NCI-H1417 (cell line): Measurements from ENCODE around the gene OR6B3.
A peak's percentile ranks its signal among the peaks of the same experiment; 100 is the strongest.

Experiments
- DNase-seq, 3 experiments: peaks; one replicate each; lab custom pipeline; 2025; lab: John Stamatoyannopoulos, UW

The OR6B3 gene

DNA sequence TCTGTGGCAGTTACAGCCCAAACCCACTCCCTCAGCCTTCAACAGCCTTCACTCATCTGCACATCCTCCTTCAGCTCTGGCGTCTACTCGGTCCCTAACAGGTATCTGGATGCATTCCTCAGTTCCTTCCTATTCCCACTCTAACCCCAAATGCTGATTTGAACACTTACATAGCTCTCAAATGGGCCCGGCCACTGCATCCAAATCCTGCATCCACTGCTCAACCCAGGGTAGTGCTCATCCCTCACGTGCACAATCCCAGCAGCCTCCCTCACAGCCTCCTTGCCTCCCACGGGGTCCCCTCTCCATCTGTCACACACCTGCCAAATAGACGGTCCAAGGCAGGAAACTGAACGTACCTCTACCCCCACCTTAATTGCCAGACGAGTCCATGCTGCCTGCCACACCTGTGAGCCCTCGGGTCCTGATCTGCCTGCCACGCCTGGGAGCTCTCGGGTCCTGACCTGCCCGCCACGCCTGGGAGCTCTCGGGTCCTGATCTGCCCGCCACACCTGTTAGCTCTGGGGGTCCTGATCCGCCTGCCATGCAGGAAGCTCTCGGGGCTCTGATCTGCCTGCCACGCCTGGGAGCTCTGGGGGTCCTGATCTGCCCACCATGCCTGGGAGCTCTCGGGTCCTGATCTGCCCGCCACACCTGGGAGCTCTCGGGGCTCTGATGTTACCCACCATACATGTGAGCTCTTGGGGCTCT, 9.9 kb downstream of the OR6B3 start:
- DNase-seq = no peak

- no peak for DNase-seq
These were observed 10.6 kb downstream of the OR6B3 start for GRCh38 chr2:240042740-240043139.

GRCh38 chr2:240041363-240041762, 12.0 kb downstream of the OR6B3 start:
- DNase-seq = no peak

DNA sequence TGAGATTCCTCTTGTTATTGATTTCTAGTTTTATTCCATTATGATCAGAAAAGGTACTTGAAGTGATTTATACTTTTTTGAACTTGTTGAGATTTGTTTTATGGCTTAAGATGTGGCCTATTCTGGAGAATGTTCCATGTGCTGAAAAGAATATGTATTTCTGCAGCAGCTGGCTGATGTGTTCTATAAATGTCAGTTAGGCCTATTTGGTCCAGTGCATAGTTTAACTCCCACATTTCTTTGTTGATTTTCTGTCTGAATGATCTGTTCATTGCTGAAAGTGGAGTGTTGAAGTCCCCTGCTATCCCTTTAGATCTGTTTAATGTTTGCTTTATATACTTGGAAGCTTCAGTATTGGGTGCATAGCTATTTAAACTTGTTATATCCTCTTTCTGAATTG, 16.0 kb downstream of the OR6B3 start:
- no peak for DNase-seq

DNA sequence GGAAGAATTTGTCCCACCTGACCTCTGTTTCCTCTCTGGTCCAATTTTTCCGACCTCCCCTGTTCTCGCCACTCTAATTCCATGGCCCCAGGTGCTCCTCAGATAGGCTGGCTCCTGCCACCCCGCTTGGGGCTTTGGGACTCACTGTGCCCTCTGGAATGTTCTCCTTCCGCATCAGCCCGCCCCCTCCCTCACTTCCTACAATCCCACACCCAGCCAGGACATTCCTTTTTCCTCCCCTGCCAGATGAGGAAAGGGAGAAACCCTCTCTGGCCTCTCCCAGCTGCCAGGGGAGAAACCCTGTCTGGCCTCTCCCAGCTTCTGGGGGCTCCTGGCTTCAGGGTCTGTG, 20.0 kb downstream of the OR6B3 start:
- no peak for DNase-seq

DNA sequence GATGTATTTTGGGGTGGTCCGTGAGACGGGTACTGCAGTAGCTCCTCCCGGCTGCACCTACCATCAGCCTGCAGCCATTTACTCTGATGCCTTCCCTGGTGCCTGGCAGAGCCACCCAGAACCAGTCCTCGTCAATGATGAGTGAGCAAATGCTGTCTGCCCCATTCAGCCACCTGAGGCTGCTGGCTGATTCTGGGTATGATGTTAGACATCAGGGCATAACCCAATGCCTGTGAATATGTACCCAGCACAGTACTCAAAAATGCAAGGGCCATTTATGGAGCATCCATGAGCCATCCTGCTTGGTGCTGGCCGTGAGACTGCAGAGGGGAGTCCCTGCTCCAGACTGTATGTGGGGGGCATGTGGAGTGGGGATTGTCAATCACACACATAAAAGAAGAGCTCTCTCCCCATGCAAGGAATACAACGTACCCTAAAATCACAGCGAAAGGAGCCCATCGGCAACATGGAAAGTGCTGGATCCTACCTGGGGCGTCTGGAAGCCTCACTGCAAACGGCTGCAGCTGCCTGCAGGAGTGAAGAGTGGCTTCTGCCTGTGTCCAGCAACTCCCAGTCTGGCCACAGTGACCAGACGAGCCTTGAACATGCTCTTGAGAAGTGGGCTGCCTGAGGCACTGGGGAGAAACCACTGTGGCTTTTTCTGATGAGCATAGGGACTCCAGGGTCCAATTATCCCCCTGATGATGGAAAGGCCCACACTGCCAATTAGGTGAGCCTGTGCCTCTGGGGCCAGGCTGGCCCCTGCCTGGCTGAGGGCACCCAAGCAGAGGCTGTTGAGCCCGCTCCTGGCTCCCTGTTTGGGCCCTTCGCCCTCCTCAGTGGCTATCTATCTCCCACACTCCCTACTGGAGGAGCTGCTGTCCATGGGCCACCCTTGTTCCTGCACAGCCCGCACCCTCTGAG, 20.7 kb downstream of the OR6B3 start:
- DNase-seq = no peak

DNA sequence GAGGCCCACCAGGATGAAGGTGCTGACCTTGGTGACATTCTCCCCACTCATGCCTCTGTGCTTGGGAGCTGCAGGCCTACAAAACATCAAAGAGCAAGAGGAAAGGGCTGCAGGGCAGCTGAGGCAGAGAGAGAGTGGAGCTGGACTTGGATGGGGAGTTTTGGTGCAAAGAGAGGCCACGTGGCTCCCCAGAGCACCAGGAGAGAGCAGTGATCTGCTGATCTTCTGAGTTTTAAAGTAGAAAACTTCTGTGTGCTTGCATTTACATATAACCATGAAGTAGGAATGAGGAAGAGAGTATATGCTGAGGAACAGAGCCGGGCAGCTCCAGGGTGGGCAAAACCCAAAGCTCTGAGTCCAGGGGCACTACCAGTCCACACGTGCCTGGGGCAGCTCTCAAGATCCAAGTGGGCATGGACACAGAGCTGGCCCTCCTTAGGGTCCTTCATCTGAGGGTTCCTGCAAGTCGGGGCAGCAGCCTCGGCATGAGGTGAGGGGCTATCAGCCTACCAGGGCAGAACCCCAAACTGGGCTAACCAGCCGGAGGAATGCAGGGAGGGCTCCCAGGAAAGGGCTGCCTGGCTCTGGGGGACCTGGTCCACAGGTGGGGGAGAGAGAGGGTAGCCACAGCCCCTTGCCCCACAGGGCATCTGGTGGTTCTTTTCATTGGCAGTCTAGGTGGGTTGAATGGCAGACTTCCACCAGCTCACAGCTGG, 22.8 kb downstream of the OR6B3 start, which contains the start of gene OR6B2:
TSS of gene OR6B2 (minus strand) at position 51 of the 716 bp plus-strand sequence. CDS start at position 51, 0 bp downstream.
- no peak for DNase-seq

- DNase-seq = peak in 1 of 3 experiments; percentile 51
These were observed 28.6 kb downstream of the OR6B3 start for GRCh38 chr2:240024766-240025165.

GRCh38 chr2:240023792-240024191, 29.5 kb downstream of the OR6B3 start:
- DNase-seq = no peak

GRCh38 chr2:240021488-240022104, 31.7 kb downstream of the OR6B3 start:
- DNase-seq = peak; percentile 3 to 60 (median 26)

- DNase-seq = no peak
These were observed 35.1 kb downstream of the OR6B3 start for GRCh38 chr2:240018071-240018750.

- DNase-seq = no peak
These were observed 39.0 kb downstream of the OR6B3 start for GRCh38 chr2:240014327-240014726.

DNA sequence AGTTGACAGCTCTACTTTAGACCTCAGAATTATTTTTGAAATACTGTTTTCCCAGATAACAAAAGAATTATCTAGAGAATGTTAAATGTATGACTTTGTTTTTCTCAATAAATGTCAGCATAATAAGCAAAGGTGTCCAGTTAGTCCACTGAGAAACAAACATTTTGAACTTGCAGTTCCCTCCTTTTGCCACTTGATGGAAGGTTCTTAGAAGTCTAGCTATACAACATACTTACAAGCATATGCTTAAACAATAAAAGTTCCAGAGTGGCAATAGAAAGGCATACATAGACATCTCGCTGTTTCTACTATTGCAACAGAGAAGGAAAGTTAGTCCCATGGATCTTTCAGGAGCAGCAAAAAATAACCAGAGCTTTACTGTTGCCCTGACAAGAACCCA, 40.0 kb downstream of the OR6B3 start:
- no peak for DNase-seq

GRCh38 chr2:240002983-240003382, 50.3 kb downstream of the OR6B3 start:
- DNase-seq = no peak

DNA sequence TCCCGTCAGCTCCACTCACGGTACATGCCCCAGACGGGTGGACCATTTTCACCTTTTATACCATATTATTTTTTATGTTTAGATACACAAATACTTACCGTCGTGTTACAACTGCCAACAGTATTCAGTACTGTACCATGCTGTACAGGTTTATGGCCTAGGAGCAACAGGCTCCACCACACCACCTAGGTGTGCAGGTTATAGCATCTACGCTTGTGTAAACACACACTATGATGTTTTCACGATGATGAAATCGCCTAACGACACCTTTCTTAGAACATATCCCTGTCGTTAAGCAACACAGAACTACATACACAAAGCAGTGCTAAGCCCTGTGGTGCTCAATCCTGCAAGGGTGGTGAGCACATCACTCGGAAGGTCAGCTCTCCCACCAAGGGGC, 52.6 kb downstream of the OR6B3 start:
- no peak for DNase-seq

- no peak for DNase-seq
These were observed 55.5 kb downstream of the OR6B3 start for GRCh38 chr2:239997686-239998409.
